ENCODE data around the gene STMN1.
A peak's percentile ranks its signal among the peaks of the same experiment; 100 is the strongest.

The STMN1 gene

GRCh38 chr1:25922971-25923552, 16.8 kb upstream of the STMN1 start:
- peak; percentile 85 for DNase-seq

GRCh38 chr1:25922056-25922970, 16.1 kb upstream of the STMN1 start:
- DNase-seq = peak; percentile 84

- no peak for DNase-seq
Observed at GRCh38 chr1:25918615-25919014, 12.4 kb upstream of the STMN1 start.

GRCh38 chr1:25917996-25918395, 11.8 kb upstream of the STMN1 start:
- no peak for DNase-seq

GRCh38 chr1:25916460-25916859, 10.2 kb upstream of the STMN1 start:
- no peak for DNase-seq

GRCh38 chr1:25914074-25914995, 8.1 kb upstream of the STMN1 start:
- no peak for DNase-seq

- no peak for DNase-seq
Observed at GRCh38 chr1:25913206-25913605, 7.0 kb upstream of the STMN1 start.

- DNase-seq = no peak
Observed at GRCh38 chr1:25912076-25912831, 6.0 kb upstream of the STMN1 start.

- DNase-seq = no peak
Observed at GRCh38 chr1:25911162-25911561, 4.9 kb upstream of the STMN1 start.

- no peak for DNase-seq
Observed at GRCh38 chr1:25909040-25909439, 2.8 kb upstream of the STMN1 start.

- DNase-seq = no peak
Observed at GRCh38 chr1:25908161-25908560, 1.9 kb upstream of the STMN1 start.

GRCh38 chr1:25907601-25908000, 1.4 kb upstream of the STMN1 start:
- no peak for DNase-seq

- peak; percentile 84 for DNase-seq
Observed at GRCh38 chr1:25906644-25907300, 553 bp upstream of the STMN1 start.

- peak; percentile 70 for DNase-seq
Observed at GRCh38 chr1:25904943-25905679, 1.1 kb downstream of the STMN1 start.

- DNase-seq = no peak
Observed at GRCh38 chr1:25903986-25904385, 2.2 kb downstream of the STMN1 start.

- no peak for DNase-seq
Observed at GRCh38 chr1:25902462-25902861, 3.8 kb downstream of the STMN1 start.

- no peak for DNase-seq
Observed at GRCh38 chr1:25900219-25900618, 6.0 kb downstream of the STMN1 start.

- no peak for DNase-seq
Observed at GRCh38 chr1:25899792-25900191, 6.4 kb downstream of the STMN1 start.

GRCh38 chr1:25898223-25899015, 7.8 kb downstream of the STMN1 start:
- no peak for DNase-seq

- DNase-seq = no peak
Observed at GRCh38 chr1:25897754-25898153, 8.5 kb downstream of the STMN1 start.
